Measurements from ENCODE around the gene FKBP8.

GRCh38 chr19:18501351-18501750 lies 42.0 kb downstream of the FKBP8 start:
- TF ChIP-seq TAF1 (IDR thresholded peaks at IDR 0.05; ENCODE audit: low read depth) (no peak), MAX (IDR thresholded peaks at IDR 0.05) (no peak), YY1 (IDR thresholded peaks at IDR 0.05; ENCODE audit: low read depth) (no peak), REST (IDR thresholded peaks at IDR 0.05; ENCODE audit: low read depth) (no peak), EP300 (IDR thresholded peaks at IDR 0.05; ENCODE audit: borderline replicate concordance) (no peak), FOXM1 (IDR thresholded peaks at IDR 0.05; ENCODE audit: borderline replicate concordance, low read depth) (no peak), NFIC (IDR thresholded peaks at IDR 0.05) (no peak), CREB1 (IDR thresholded peaks at IDR 0.05; ENCODE audit: low read depth) (no peak), USF1 (IDR thresholded peaks at IDR 0.05) (no peak), RAD21 (IDR thresholded peaks at IDR 0.05; ENCODE audit: low read depth) (no peak), TCF12 (IDR thresholded peaks at IDR 0.05; ENCODE audit: low read depth) (no peak), CEBPB (IDR thresholded peaks at IDR 0.05) (no peak), ZBTB7A (IDR thresholded peaks at IDR 0.05; ENCODE audit: low read depth) (no peak)

All from Ishikawa (cell line).